HG03571 (cell line): ENCODE data around the gene DDHD1.

ENCODE experiments used
- ATAC-seq: cut with Tn5 transposase; IDR thresholded peaks from one replicate; pipeline ENCODE4 v1.9.1; 2021; ENCODE audit not compliant: unreplicated experiment

DDHD1 gene

DNA sequence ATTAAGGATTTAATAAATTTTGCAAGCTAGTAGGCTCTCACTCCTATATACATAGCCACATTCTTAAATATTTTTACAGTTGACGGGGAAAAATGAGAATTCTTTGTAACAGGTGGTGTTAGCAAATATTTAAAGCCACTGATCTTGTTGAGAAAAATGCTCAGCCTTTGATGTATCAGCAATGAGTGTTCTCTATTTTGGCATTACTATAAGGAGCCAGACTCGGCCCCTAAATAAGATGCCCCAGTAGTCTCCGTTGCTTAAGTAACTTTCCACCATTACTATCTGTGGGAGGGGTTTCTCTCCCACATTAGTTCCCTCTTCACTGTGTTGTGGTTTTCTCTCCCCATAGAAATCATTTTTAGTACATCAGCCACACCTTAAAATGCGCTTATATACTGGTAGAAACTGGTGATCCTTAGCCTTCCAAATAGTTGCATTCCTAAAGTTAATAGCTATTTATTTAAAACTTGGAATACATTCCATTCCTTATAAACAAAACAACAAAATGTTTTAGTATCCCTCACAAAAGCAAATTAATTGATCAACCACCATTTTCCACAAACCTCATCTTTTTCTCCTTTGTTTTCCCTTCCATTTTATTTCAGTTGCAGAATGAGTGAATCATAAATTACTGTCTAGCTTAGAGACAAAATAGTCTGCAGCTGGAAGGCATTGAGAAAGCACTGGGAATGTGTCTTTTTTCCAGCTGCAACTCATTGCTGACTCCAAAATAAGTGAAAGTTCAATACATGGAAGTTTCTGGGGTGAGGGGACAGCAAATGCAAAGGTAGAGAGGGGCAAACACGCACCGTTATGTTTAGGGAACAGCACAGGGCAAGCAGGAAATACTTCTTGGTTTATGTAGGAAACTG, 117.5 kb downstream of the DDHD1 start:
- no peak for ATAC-seq

DNA sequence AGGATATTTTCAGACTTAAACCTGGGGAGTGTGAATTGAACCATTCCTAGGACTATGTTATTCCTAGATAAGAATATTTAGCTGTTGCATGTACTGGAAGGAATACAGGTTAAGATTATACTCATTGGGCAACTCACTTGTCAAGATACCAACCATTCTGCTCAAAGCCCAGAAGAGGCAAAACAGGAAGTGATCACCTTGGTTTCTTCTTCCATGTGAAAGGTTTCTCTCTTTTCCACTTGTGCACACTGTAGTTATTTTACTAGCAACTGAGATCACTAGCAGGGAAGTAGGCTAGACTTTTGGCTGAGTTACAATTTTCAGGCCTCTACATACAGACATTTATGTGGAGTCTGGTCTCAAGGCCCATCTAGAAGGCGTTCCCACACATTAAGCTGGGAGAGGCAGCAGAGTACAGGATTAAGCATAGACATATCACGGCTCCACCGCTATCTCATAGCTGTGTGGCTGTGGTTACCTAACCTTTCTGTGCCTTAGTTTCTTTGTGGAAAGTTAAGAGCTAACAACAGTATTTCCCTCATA, 118.4 kb downstream of the DDHD1 start:
- no peak for ATAC-seq

GRCh38 chr14:53034036-53034435, 119.1 kb downstream of the DDHD1 start:
- no peak for ATAC-seq

GRCh38 chr14:53032838-53033390, 120.2 kb downstream of the DDHD1 start:
- ATAC-seq = no peak

GRCh38 chr14:53032161-53032803, 120.8 kb downstream of the DDHD1 start:
- ATAC-seq = no peak

GRCh38 chr14:53027562-53027961, 125.6 kb downstream of the DDHD1 start:
- ATAC-seq = no peak

GRCh38 chr14:53027041-53027440, 126.1 kb downstream of the DDHD1 start:
- ATAC-seq = no peak

DNA sequence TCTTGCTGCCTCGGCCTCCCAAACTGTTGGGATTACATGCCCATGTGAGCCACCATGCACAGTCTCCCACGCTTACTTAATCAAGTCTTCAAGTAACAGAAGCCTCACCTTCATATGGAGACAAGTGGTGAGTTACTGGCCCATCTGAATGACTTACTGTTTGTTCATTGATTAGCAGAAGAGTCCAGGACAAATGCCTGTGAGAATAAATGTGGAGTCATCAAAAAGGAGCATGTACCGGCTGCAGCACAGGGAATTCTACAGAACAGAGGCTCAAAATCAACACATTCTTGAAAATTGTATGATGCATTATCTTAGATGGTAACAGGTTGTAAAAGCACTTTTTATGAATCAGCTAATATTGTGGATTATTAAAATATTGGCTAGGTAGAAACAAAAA, 129.8 kb downstream of the DDHD1 start:
- no peak for ATAC-seq

GRCh38 chr14:53022593-53022992, 130.5 kb downstream of the DDHD1 start:
- ATAC-seq = no peak

DNA sequence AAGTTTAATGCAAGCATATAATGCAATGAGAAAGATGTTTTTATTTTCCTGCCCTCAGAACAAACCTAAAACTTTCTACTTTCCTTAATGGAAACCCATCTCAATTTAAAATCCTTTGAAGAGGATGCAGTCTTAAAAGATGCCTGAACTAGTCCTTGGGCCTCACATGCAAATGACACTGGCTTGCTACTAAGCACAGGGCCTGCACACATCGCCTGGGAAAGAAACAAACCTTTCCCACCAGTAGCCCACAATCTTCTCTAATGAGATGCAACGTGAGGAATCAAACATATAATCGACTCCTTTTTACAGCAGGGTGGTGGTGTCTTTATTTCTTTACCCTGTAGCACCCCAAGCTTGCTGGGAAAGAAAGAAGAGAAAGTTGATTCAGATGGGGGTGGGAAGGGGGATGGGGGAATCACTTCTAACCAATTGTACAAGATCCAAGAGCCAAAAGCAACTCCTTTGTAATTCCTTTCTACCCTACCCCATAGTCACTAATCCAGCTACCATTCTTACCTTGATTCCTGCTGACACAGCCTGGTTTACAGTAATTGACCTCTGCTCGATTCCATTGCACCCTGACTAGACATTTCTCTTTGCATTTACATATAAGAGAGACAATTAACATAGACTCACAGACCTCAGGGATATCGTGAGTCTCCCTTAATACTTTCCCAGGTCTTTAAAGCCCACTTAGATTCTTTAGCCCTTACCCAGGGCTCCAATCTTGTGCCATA, 132.8 kb downstream of the DDHD1 start:
- ATAC-seq = no peak

GRCh38 chr14:53019406-53019805, 133.7 kb downstream of the DDHD1 start:
- ATAC-seq = no peak

DNA sequence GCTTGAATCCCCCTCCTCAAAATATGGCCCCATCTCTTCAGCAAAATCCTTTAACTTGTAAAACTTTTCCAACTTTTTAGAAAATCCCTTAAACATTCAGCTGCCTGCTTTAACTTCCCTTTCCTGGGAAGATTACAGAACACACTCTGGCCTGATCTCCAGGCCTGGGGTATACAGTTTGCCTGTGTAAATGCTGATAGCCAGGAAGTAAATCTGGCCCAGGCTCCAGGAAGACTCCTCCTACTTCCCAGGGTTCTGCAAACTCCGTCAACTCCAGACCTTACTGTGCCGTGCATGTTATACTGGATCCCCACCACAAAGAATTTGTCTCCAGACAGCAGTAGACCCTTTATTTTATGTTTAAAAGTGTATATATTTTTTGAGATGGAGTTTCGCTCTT, 135.3 kb downstream of the DDHD1 start:
- no peak for ATAC-seq

DNA sequence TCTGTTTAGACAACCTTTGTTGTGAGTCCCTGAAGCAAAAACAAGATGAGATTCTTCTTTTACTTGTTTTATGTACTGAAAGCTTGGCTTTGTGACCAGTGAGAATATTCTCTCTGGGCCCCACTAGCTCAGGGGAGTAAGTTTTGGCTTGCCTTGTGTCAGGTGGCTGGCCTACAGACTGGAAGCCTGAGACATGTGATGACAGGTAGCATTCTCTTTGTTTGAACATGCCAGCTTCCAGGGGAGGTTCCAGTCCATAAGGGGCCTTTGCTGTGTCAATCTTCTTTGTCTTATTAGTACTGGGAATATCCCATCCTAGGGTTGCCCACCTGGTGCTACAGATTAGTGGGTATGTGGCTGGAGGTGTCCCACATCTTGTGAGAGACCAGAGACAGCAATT, 136.2 kb downstream of the DDHD1 start:
- no peak for ATAC-seq

- ATAC-seq = no peak
These were observed 136.6 kb downstream of the DDHD1 start for GRCh38 chr14:53016491-53016890.

DNA sequence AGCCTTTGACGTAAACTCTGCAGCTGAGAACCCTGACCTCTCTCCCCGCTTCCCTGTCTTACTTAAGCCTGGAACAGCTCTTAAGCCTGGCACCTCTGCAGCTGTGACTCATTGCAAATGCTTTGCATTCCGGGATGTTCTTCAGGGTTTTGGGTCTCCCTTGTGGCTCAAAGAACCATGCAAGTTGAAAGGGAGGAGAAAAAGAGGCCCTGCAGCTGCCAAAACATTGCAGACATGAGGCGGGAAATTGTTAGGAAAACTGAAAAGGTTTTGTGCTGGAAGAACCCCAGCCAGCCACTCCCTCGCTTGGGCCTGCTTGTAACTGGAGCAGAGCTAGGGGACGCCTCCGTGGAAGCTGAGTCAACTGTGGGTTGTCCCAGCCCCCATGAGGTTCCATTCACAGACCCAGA, 142.1 kb downstream of the DDHD1 start:
- no peak for ATAC-seq

DNA sequence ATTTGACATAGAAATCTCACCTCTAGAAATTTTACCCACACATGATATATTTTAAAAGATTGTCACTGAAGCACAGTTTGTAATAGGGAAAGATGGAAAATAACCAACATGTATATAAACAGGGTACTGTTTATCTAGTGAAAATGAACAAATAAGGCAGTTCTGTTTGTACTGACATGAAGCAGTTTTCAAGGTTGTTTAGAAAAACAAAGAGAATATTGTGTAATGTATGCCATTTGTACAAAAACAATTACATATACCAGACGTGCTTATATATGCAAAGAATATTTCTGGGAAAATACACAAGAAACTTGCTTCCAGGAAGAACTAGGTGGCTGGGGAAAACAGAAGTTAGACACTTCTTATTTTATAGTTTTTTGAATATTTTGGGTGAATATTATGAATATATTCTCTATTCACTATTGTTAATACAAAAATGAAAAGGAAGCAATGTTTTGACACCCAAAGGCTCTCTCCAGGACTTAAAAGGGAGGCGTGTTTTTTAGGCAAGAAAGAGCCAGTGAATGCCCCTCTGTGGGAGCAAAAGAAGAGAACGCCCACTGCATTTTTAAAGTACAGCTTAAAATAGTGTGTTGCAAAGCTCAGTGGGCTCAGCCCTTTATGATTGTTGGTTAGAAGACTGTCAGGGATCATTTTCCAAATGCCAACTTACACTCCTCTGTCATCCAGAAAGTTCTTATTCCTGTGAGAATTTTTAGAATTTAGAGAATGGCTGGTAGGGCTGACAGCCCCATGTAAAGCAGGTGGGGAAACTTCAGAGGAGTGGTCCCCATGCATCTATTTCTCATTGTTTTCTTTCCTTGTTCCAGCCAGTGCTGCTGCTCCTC, 142.7 kb downstream of the DDHD1 start:
- ATAC-seq = no peak

DNA sequence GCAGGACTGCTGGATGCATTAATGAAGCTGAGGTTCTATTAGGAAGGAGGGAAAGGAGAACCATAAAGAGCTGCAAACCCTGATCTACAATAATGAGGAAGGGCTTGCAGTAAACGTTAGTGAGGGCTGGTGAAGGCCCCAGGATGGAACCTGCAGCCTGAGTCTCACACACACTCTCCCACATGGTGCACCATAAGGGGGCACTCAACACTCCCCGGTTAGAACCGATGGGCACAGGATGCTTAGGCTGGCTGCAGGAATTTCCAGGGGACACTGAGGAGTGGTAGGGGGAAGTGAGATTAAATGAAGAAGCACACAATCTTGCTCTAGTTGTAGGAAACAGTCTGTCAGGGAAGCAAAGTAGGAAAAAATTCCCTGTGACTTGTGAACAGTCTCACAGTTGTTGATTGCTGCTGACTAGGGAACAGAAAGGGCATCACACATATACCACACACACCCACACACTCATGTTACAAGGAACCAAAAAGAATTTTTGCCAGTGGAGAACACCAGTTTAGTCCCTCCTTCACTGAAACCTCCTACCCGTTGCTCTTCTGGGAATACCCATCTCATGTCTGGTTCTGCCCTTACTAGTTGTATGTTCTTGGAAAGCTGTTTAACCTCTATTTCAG, 146.1 kb downstream of the DDHD1 start:
- ATAC-seq = no peak

- no peak for ATAC-seq
These were observed 148.1 kb downstream of the DDHD1 start for GRCh38 chr14:53004976-53005375.

DNA sequence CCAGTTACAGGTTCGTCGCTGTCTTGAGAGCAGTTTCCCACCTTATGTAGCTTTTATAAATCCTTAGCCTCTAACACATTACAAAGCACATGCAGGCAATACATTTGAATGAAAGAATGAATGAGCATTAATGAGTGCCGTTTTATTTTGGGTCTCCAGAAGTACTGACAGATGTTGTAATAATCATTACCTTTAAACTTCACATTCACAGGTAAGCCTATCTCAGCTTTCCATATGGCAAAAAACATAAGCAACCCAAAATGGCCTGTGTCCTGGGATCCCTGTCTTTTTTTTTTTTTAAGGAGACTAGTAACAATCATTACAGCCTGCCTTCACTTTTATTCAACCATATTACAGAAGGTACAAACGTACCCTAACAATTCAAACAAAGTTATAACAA, 149.3 kb downstream of the DDHD1 start:
- ATAC-seq = no peak

GRCh38 chr14:53002576-53002975, 150.5 kb downstream of the DDHD1 start:
- ATAC-seq = no peak
